Measurements from ENCODE around the gene DDRGK1.
"Not testable (repeated sequence)": the region's sequence is repeated elsewhere in the genome, so short reads cannot be mapped to it uniquely, and the experiment has no call there.

DDRGK1 gene

DNA sequence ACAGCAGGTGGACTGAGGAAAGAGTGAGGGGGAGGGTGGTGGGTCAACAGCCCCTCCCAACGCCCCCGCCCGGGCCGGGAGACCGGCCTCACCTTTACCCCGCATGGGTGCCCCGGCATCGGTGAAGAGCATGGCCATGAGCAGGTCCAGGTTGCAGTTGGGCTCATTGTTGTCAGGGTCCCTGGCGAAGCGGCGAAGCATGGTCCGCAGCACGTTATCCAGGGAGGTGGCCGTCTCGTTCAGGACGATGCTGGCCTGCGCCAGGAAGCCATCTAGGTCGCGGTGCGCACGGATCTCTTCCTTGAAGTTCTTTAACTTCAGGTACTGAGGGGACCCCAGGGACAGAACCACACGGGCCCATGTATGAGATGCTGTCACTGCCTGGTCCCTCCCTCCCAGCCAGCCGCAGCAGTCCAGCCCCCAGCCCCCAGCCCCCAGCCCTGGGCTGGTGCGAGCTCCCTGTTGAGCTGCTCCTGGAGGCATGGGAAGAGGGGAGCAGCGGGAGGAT lies 29.6 kb upstream of the DDRGK1 start:
- DNase-seq = no peak

- DNase-seq = no peak
Measured at GRCh38 chr20:3233131-3233990, 28.9 kb upstream of the DDRGK1 start.

DNA sequence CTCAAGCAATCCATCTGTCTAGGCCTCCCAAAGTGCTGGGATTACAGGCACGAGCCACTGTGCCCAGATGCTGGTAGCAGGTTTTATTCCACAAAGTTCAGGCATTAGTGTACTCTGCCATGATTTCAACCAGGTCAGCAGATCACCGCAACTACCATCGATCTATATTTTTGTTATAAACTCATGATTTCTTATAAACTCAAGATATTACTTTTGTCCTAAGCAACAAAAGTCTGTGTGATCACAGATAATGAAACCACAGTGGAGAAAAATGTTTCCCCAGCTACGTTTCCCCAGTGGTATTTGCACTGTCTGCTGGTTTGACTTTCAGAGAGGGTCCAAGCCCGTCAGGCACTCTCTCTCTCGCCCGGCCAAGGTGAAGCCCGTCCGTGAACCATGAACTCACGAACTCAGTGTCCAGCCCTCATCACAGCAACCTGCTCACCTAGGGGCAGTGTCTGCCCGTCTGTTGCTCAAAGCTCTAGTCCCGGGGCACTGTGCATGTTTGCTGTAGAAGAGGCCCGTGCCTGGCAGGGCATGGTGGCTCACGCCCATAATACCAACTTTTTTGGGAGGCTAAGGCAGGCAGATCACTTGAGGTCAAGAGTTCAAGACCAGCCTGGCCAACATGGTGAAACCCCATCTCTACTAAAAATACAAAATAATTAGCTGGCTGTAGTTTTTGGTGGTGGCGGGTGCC lies 27.6 kb upstream of the DDRGK1 start:
- DNase-seq = no peak

DNA sequence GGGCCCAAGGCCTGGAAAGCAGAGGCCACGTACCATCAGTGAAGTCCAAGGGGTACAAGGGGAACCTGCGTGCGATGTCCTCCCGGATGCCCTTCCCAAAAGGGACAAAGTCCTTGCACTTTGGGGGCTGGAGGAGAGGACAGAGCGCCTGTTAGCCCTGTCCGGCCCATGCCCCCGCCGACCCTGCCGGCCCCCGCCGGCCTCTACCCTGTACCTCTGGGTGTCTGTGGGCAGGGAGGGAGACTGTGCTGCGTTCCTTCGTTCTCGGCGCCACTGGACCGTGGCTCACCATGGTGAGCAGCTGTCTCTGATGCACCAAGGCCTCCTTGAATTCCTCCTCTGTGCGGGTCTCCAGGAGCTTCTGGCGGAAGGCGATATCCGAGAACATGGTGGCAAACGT lies 26.6 kb upstream of the DDRGK1 start:
- no peak for DNase-seq

DNA sequence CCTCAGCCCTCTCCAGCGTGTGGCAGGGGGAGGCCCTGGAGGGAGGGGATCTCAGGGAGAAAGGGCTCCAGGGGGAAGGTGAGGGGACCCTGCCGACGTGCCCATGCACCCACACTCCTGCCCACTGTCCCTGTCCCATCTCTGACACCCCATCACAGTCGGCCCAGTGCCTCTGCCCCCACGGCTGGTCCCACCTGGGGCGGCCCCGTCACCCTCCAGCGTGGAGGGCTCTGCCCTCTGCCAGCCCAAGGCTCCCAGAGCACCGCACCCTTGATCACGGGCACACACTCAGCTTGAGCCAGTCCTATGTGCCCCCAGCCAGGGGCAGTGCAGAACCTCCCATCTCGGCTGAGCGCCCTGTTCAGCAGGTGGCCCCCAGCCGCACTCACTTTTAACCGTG lies 25.3 kb upstream of the DDRGK1 start:
- DNase-seq = no peak

DNA sequence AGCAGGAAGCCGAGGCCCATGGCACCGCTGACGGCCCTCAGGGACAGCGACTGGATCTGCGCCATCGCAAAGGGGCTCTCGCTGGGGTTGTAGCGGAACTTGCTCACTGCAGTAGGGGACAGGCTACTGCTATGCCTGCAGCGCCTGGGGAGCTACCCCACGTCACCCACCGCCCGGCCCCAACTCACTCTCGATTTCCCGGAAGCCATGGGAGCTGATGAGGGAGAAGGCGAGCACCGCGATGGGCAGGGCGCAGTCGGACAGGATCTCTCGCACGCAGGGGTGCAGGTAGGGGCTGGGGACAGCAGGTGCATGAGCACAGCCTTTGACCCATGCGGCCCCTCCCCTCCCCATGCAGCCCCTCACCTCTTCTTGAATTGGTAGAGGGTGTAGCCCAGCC lies 24.7 kb upstream of the DDRGK1 start:
- DNase-seq = no peak

GRCh38 chr20:3228750-3229032 lies 24.2 kb upstream of the DDRGK1 start:
- DNase-seq = no peak

GRCh38 chr20:3227936-3228749 lies 23.7 kb upstream of the DDRGK1 start:
- DNase-seq = no peak

- DNase-seq = no peak
Measured at GRCh38 chr20:3227506-3227905, 23.0 kb upstream of the DDRGK1 start.

DNA sequence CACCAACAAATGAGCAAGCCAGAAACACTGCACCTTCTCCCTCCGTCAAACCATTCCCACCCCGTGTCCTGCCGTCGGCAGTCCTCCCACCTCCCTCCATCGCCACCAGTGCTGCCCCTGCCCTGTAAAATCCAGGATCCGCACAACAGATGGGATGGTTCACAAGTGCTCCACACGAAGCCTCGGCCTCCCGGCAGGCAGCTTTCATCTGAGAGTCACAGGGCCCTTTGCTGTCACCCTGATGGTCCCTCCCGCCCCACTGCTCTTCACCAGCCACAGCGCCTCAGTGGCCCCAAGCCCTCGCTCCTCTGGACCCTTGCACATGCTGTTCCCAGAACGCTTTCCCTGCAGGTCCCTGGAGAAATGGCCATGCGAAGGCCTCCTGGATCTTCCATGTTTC lies 22.4 kb upstream of the DDRGK1 start:
- DNase-seq = no peak

- no peak for DNase-seq
Measured at GRCh38 chr20:3226093-3226492, 21.6 kb upstream of the DDRGK1 start.

DNA sequence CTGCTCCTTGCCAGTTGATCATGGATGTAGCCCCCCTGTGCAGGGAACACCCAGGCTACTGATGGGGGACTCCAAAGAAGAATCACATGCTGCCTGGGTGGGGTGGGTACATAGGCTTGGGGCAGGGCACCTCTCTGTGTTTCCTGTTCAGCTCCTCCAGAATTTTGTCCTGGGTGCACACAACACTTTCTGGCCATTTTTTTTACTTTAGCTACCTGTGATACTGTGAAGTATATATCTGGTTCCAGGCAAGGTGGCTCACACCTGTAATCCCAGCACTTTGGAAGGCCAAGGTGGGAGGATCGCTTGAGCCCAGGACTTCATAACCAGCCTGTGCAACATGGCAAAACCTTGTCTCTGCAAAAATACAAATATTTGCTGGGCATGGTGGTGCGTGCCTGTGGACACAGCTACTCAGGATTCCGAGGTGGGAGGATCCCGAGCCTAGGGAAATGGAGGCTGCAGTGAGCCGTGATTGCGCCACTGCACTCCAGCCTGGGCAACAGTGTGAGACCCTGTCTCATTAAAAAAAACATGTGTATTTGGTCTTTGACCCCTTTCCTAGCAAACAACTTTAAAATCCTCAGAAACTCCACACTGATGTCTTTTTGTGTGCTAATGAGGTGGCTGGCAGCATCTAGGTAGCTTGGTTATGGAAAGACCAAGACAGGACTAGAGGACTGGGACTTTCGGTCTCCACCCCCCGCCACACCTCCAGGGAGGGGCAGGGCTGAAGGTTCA lies 20.4 kb upstream of the DDRGK1 start:
- DNase-seq = no peak

GRCh38 chr20:3223994-3224680 lies 19.7 kb upstream of the DDRGK1 start:
- DNase-seq = no peak

GRCh38 chr20:3223651-3223993 lies 19.1 kb upstream of the DDRGK1 start:
- DNase-seq = no peak

DNA sequence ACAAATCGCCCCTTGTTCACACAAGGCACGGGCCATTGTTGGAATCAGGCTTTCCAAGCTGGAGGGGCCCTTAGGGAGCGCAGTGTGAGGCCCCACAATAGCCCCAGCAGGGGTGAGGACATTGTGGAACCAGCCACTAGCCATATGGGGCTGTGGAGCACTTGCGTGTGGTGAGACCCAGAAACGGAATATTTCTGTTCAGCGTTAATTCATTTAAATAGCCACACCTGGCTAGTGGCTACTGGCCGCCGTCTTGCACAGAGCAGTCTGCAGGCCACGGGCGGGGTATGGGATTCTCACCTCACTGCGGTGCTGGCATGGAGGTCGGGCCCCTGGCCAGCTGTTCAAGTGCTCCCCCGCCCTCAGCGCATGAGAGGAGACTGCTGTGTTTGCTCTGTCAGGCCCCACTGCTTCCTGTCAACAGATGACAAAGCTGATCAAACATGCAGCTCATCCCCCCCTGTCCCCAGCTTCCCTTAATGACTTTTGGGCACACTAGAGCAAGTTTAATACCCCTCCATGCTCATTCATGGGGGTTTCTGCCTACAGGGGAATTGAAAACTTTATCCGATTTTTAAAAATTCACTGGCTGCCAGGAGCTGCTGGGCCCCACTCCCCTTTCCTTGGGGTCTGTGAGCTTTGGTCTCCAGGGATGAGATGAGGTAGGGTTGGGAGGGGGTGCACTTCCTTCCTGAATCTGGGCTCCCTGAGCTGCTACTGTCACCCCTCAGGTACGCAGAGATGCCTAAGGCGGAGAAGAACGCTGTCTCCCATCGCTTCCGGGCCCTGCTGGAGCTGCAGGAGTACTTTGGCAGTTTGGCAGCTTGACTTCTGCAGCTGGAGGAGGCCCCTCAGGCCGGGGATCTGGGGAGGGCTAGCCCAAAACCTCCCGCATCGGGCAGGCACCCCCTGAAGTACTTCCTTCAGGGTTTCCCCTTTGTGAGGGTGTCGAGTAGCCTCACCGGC lies 18.4 kb upstream of the DDRGK1 start:
- DNase-seq = no peak

GRCh38 chr20:3221398-3222226 lies 17.1 kb upstream of the DDRGK1 start:
- DNase-seq = no peak

- DNase-seq = no peak
Measured at GRCh38 chr20:3218307-3218988, 14.0 kb upstream of the DDRGK1 start.

- DNase-seq = not testable (repeated sequence)
Measured at GRCh38 chr20:3215359-3215917, 11.0 kb upstream of the DDRGK1 start.

DNA sequence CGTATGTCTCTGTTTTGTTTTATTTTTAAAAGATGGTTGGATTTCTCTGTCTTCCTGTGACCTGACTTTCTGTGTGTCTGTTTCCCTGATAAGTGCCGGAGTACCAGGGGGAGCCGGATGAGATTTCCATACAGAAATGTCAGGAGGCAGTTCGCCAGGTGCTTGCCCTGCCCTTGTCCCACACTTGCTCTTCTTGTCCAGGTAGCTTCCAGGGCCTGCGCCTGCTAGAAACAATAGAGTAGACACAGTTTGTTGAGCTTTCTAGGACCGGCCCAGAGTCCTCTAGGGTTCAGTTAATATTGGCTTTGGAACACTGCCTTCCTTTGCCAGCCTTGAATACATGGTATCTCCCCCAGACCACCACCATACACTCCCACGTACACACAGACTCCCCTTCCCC lies 8.7 kb upstream of the DDRGK1 start:
- DNase-seq = no peak
